Measurements from ENCODE around the gene OR6K3.

DNA sequence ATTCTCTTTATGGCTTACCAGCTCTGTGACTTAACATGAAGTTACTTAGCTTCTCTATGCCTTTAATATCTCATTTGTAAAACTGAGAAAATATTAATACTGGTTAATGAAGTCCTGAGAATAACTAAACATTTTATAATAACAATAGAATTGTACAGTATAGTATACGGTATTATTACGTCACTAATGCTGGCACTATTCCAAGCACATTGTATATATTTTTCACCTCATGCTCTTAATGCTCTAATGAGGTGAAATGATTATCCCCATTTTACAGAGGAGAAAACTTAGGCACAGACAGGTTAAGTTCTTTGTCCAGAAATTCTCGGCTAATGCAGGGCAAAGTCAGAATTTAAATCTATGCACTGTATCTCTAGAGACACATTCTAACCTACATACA is 856 bp downstream of the OR6K3 start:
- TF ChIP-seq POLR2AphosphoS5 (IDR thresholded peaks at IDR 0.05; ENCODE audit: borderline replicate concordance, low read depth, low read length) (no peak), EZH2 (IDR thresholded peaks at IDR 0.05) (no peak), FOXP2 (optimal IDR thresholded peaks at IDR 0.05; ENCODE audit: control extremely low read depth, extremely low read length, insufficient read depth) (no peak)

Measured in SK-N-MC (cell line).